Neural progenitor cell (in vitro differentiated cells): ENCODE data around the gene ACACB. TPM values are rescaled to one million over a fixed set of nuclear protein-coding genes. Genes with fewer than 3 reads are reported as not detected.

Source experiments
- total RNA-seq: library from RNA; depleted of rRNA; stranded (reverse); fragments of >200 nt; gene quantifications from 2 replicates; pipeline ENCODE4 v1.2.3, GENCODE V29; 2015; ENCODE audit warnings: low replicate concordance

Gene ACACB
- total RNA-seq, 1 donor from 2014 or later = 2.4 TPM

Other genes starting within 250 kb of the ACACB start
- gene DAO, start 236.5 kb upstream of the ACACB start, total RNA-seq = not detected in 2 replicates
- gene SVOP, start 95.5 kb upstream of the ACACB start, total RNA-seq = 0.12 TPM in 1 of 2 replicates, not detected in the other
- 17.4 and 17.6 TPM in 2 replicates for gene USP30, start 64.0 kb upstream of the ACACB start, total RNA-seq
- 18.5 TPM in 2 replicates for gene ALKBH2, start 23.1 kb upstream of the ACACB start, total RNA-seq
- 71.0 and 132 TPM in 2 replicates for gene UNG, start 19.0 kb upstream of the ACACB start, total RNA-seq
- 0.25 TPM in 1 of 2 replicates, not detected in the other for gene FOXN4, start 192.7 kb downstream of the ACACB start, total RNA-seq
- gene MYO1H, start 231.3 kb downstream of the ACACB start, total RNA-seq = not detected in 2 replicates